Muscle of leg (tissue), 11 donors: Measurements from ENCODE around the gene DRGX. TPM values are rescaled to one million over a fixed set of nuclear protein-coding genes. Genes with fewer than 3 reads are reported as not detected.

Experiments used
- DNase-seq: peaks from one replicate; pipeline ENCODE4 v3.0.0; 2013
- H3K27ac ChIP-seq: one replicate; pipeline ENCODE4 v1.5.1; 2013; ENCODE audit warnings: mild to moderate bottlenecking, low read length, control low read depth
- H3K27me3 ChIP-seq: one replicate; pipeline ENCODE4 v1.6.1; 2013; ENCODE audit warnings: low read length; ENCODE audit not compliant: control insufficient read depth, insufficient read depth
- H3K36me3 ChIP-seq: one replicate; pipeline ENCODE4 v1.6.1; 2013; ENCODE audit warnings: low read length; ENCODE audit not compliant: control insufficient read depth, insufficient read depth
- H3K4me1 ChIP-seq: one replicate; pipeline ENCODE4 v1.6.1; 2013; ENCODE audit warnings: low read length; ENCODE audit not compliant: control insufficient read depth, insufficient read depth
- H3K4me3 ChIP-seq: one replicate; pipeline ENCODE4 v1.5.1; 2013; ENCODE audit warnings: low read length, control low read depth
- H3K9me3 ChIP-seq: replicated peaks from 2 replicates; pipeline ENCODE4 v1.6.1; 2013; ENCODE audit warnings: low read depth, low read length; ENCODE audit not compliant: control insufficient read depth
- WGBS: methylation state at CpG from one replicate; pipeline ENCODE4 v1.1.5; 2013; ENCODE audit warnings: missing lambda C conversion rate; ENCODE audit not compliant: insufficient coverage; 5-methylcytosine and 5-hydroxymethylcytosine counted together
- polyA plus RNA-seq, 8 donors: library from polyadenylated mRNA; unstranded; fragments of 120-200 nt; gene quantifications; one replicate each; pipeline versions ENCODE4 v1.2.1 to v1.2.3, GENCODE V29; 2013; ENCODE audit warnings: inconsistent platforms in 1 of 8, low replicate concordance in 1 of 8; ENCODE audit not compliant: insufficient read length in 8 of 8, insufficient read depth in 1 of 8
- total RNA-seq: library from RNA; stranded (reverse); fragments of 120-200 nt; gene quantifications from one replicate; pipeline ENCODE4 v1.2.4, GENCODE V29; 2013

Gene DRGX
- total and polyA plus RNA-seq, 9 donors: not detected

DNA sequence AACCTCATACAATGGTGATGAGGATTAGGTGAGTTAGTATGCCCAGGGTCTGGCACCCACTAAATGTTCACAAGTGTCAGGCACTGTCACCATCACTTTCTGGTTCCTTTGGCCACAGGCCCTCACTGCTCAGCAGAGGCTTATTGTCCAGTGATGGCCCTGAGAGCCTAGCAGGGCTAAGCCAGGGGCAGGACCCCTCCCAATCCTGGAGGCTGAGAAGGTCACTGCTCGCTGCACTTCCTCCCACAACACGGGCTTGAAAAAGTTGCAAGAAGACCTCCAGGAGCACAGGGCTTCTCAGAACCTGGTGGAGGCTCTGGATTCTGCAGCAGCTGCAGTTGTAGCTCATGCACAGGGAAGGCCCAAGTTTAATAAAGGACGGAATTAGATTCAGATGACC is 48.1 kb downstream of the DRGX start:
- no peaks in the 10 kb centered on the region for H3K9me3 ChIP-seq
- 100% methylated on average over 1 of the region's 3 CpGs for WGBS
- no peak for DNase-seq
- H3K36me3 ChIP-seq: no peaks in the 10 kb centered on the region
- no peak overlapping the region for H3K4me3 ChIP-seq
- no peaks in the 10 kb centered on the region for H3K4me1 ChIP-seq
- no peak overlapping the region for H3K27ac ChIP-seq
- H3K27me3 ChIP-seq: no peaks in the 10 kb centered on the region

- Histone ChIP-seq H3K4me3 (no peak overlapping the region), H3K27ac (no peak overlapping the region), H3K4me1 (no peaks in the 10 kb centered on the region), H3K9me3 (no peaks in the 10 kb centered on the region), H3K27me3 (no peaks in the 10 kb centered on the region), H3K36me3 (no peaks in the 10 kb centered on the region)
- 73% methylated on average over 3 of the region's 4 CpGs for WGBS
- no peak for DNase-seq
Observed at GRCh38 chr10:49347342-49347741, 48.5 kb downstream of the DRGX start.

- no peaks in the 10 kb centered on the region for H3K9me3 ChIP-seq
- no CpG with 5 or more reads among the region's 2 CpGs for WGBS
- H3K4me3 ChIP-seq: no peak overlapping the region
- H3K27me3 ChIP-seq: no peaks in the 10 kb centered on the region
- no peak overlapping the region for H3K27ac ChIP-seq
- no peaks in the 10 kb centered on the region for H3K36me3 ChIP-seq
- no peaks in the 10 kb centered on the region for H3K4me1 ChIP-seq
- no peak for DNase-seq
Observed at GRCh38 chr10:49344840-49345239, 51.0 kb downstream of the DRGX start.

GRCh38 chr10:49338604-49339003 is 57.3 kb downstream of the DRGX start:
- 100% methylated on average over 1 of the region's 1 CpG for WGBS
- Histone ChIP-seq H3K27me3 (no peaks in the 10 kb centered on the region), H3K9me3 (no peaks in the 10 kb centered on the region), H3K4me1 (no peaks in the 10 kb centered on the region), H3K27ac (no peak overlapping the region), H3K4me3 (no peak overlapping the region), H3K36me3 (no peaks in the 10 kb centered on the region)
- no peak for DNase-seq

DNA sequence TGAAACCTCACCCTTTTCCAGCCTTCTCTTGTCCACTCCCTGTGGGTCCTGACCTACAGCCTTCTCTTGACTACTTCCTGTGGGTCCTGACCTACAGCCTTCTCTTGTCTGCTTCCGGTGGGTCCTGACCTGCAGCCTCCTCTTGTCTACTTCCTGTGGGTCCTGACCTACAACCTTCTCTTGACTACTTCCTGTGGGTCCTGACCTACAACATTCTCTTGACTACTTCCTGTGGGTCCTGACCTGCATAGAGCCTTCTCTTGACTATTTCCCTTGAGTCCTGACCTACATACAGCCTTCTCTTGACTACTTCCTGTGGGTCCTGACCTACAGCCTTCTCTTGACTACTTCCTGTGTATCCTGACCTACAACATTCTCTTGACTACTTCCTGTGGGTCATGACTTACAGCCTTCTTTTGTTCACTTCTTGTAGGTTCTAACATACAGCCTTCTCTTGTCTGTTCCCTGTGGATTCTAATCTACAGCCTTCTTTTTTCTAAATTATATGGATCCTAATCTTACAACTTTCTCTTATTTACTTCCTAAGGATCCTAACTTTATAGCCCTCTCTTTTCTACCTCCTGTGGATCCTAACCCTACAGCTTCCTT is 60.4 kb downstream of the DRGX start:
- no peaks in the 10 kb centered on the region for H3K4me1 ChIP-seq
- no peaks in the 10 kb centered on the region for H3K9me3 ChIP-seq
- H3K36me3 ChIP-seq: no peaks in the 10 kb centered on the region
- DNase-seq: no peak
- H3K4me3 ChIP-seq: no peak overlapping the region
- H3K27me3 ChIP-seq: no peaks in the 10 kb centered on the region
- no peak overlapping the region for H3K27ac ChIP-seq
- WGBS: 79% methylated on average over 1 of the region's 1 CpG

DNA sequence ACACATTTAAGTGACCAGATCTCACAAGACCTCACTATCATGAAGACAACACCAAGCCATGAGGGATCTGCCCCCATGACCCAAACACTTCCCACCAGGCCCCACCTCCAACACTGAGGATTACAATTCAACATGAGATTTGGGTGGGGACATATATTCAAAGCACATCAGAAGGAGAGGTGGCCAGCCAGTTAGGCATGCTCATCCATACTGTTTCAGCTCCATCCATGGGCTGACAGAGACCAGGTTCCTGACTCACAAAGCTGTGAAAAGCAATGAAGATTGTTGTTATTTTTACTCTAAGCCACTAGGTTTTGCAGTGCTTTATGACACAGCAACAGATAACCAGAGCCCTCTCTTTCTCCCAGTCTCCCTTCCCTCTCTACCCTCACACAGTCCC is 60.9 kb downstream of the DRGX start:
- no peak overlapping the region for H3K27ac ChIP-seq
- DNase-seq: no peak
- no peaks in the 10 kb centered on the region for H3K27me3 ChIP-seq
- no peaks in the 10 kb centered on the region for H3K36me3 ChIP-seq
- H3K4me1 ChIP-seq: no peaks in the 10 kb centered on the region
- no peaks in the 10 kb centered on the region for H3K9me3 ChIP-seq
- no peak overlapping the region for H3K4me3 ChIP-seq

DNA sequence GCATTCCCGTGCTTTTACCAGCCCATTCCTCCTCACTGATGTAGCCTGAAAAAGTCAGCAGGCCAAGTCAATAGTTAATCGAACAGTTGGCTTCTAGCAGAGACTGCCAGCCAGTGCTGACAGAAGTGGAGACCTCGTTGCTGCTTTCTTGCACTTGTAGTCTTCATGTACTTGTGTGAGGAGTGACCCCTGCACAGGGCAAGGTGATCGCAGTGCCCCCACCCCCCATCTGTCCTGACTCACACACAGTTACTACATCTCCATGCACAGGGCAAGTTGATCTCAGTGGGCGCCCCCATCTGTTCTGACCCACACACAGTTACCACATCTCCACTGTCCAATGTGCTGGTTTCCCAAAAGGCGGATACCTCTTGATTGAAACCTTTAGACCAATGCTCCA is 62.7 kb downstream of the DRGX start:
- Histone ChIP-seq H3K27me3 (no peaks in the 10 kb centered on the region), H3K4me3 (no peak overlapping the region), H3K9me3 (no peaks in the 10 kb centered on the region), H3K4me1 (no peaks in the 10 kb centered on the region), H3K36me3 (no peaks in the 10 kb centered on the region), H3K27ac (no peak overlapping the region)
- DNase-seq: no peak
- WGBS: 85% methylated on average over 2 of the region's 6 CpGs

DNA sequence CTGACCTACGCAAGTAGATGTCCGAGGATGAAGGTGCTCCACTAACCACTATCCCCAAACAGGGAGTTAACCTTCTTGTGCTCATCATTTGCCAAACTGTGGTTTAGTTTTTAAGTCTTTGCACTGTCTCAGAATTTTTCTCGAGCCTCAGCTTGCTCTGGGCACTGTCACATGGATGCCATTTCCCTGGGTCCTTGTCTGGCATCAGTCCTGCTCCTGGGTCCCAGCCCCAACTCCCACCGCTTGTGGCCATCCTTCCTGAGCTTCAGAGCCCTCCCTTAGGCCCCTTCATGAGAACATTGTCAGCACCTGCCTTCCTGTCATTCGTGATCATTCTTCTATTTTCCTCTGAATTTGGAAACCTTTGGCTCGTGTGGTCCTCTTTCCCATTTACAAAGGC is 63.1 kb downstream of the DRGX start:
- Histone ChIP-seq H3K4me1 (no peaks in the 10 kb centered on the region), H3K9me3 (no peaks in the 10 kb centered on the region), H3K36me3 (no peaks in the 10 kb centered on the region), H3K4me3 (no peak overlapping the region), H3K27ac (no peak overlapping the region), H3K27me3 (no peaks in the 10 kb centered on the region)
- 82% methylated on average over 6 of the region's 6 CpGs for WGBS
- no peak for DNase-seq

DNA sequence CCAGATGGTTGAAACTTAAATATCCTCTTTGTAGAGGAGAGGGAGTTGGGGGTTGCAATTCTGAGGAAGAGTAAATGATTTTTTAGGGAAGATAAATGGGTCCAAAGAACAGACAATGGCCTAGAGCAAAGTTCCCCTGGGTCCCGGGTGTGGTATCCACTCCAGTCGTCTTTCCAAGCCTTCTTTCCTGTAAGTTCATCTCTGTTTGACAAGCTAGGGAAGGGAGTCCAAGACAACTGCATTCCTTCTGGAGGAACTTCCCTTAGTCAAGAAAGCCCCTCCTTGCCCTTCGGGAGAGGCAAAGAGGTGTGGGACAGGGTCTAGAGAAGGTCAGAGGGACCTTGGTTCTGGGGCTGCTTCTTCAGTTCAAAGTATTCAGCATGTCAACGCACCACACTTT is 63.6 kb downstream of the DRGX start:
- Histone ChIP-seq H3K27me3 (no peaks in the 10 kb centered on the region), H3K4me1 (no peaks in the 10 kb centered on the region), H3K27ac (no peak overlapping the region), H3K9me3 (no peaks in the 10 kb centered on the region), H3K36me3 (no peaks in the 10 kb centered on the region), H3K4me3 (no peak overlapping the region)
- no peak for DNase-seq
- 83% methylated on average over 1 of the region's 4 CpGs for WGBS

GRCh38 chr10:49331431-49331830 is 64.5 kb downstream of the DRGX start:
- WGBS: 92% methylated on average over 2 of the region's 3 CpGs
- Histone ChIP-seq H3K4me1 (no peaks in the 10 kb centered on the region), H3K36me3 (no peaks in the 10 kb centered on the region), H3K4me3 (no peak overlapping the region), H3K27ac (no peak overlapping the region), H3K27me3 (no peaks in the 10 kb centered on the region), H3K9me3 (no peaks in the 10 kb centered on the region)
- DNase-seq: no peak

- no peaks in the 10 kb centered on the region for H3K4me1 ChIP-seq
- 100% methylated on average over 1 of the region's 5 CpGs for WGBS
- no peaks in the 10 kb centered on the region for H3K27me3 ChIP-seq
- no peaks in the 10 kb centered on the region for H3K9me3 ChIP-seq
- H3K27ac ChIP-seq: no peak overlapping the region
- no peaks in the 10 kb centered on the region for H3K36me3 ChIP-seq
- no peak for DNase-seq
- H3K4me3 ChIP-seq: no peak overlapping the region
Observed at GRCh38 chr10:49330127-49330665, 65.7 kb downstream of the DRGX start.
